ENCODE data around the gene JPH4. TPM values are rescaled to one million over a fixed set of nuclear protein-coding genes. Genes with fewer than 3 reads are reported as not detected.

The JPH4 gene
- total RNA-seq, 1 experiment from 2014 or later, result 6.8 TPM

GRCh38 chr14:23564876-23565275, 13.7 kb downstream of the JPH4 start:
- Mint-ChIP-seq H3K4me1 (peaks cover 27 to 31% of the 10 kb centered on the region in 2 experiments), H3K4me3 (0 out of 5 replicates have a peak overlapping the region, but pooled peaks of 1 of the 2 experiments have one; percentile 10), H3K27me3 (ENCODE audit: low read depth) (no peaks in the 10 kb centered on the region; the same call in 1 of the 2 replicates), H3K27ac (no peak overlapping the region), H3K36me3 (ENCODE audit: insufficient read depth in 1 of 3, low read depth in 3 of 3) (peaks cover 15 to 56% (median 52%) of the 10 kb centered on the region in 3 experiments), H3K9me3 (no peaks in the 10 kb centered on the region)
- Histone ChIP-seq H2BK5ac (ENCODE audit: insufficient read length, low read length) (no peak overlapping the region), H4K20me1 (ENCODE audit: control insufficient read depth, insufficient read depth, insufficient read length) (peaks cover 3% of the 10 kb centered on the region), H3K79me1 (ENCODE audit: insufficient read depth, low read depth, low read length, poor library complexity, severe bottlenecking) (no peaks in the 10 kb centered on the region), H3K4ac (ENCODE audit: low read depth, low read length) (no peak overlapping the region), H2BK15ac (ENCODE audit: low read depth, low read length) (no peak overlapping the region), H3K23me2 (ENCODE audit: insufficient read length, low read depth, low read length, poor library complexity, severe bottlenecking) (peaks cover 3% of the 10 kb centered on the region), H2AFZ (ENCODE audit: low read length) (no peak overlapping the region), H3T11ph (ENCODE audit: low read length) (no peak overlapping the region), H3K9ac (ENCODE audit: extremely low read depth, insufficient read length, low read length) (no peak overlapping the region), H2BK120ac (ENCODE audit: low read depth, low read length, poor library complexity, severe bottlenecking) (no peak overlapping the region), H3K4me2 (ENCODE audit: insufficient read depth, insufficient read length, low read length) (no peak overlapping the region), H3K14ac (ENCODE audit: insufficient read depth, low read length) (no peak overlapping the region), H3K18ac (ENCODE audit: insufficient read length, low read depth, low read length) (no peak overlapping the region), H3K27me3 (ENCODE audit: insufficient read depth, low read length) (no peaks in the 10 kb centered on the region), H3K23ac (ENCODE audit: insufficient read length, low read depth, low read length) (no peak overlapping the region), H4K91ac (ENCODE audit: insufficient read length, low read depth, low read length) (no peak overlapping the region), H3K9me3 (ENCODE audit: control insufficient read depth, low read depth, low read length) (no peaks in the 10 kb centered on the region), H2BK12ac (ENCODE audit: insufficient read length, low read depth, low read length) (no peak overlapping the region), H3K27ac (ENCODE audit: insufficient read length, low read depth, low read length) (no peak overlapping the region), H2BK20ac (ENCODE audit: low read depth, low read length, poor library complexity, severe bottlenecking) (no peak overlapping the region), H4K5ac (ENCODE audit: insufficient read length, low read depth, low read length) (no peak overlapping the region), H2AK5ac (ENCODE audit: insufficient read length, low read length) (no peak overlapping the region), H3K56ac (ENCODE audit: insufficient read length, low read depth, low read length) (no peak overlapping the region), H3K4me1 (ENCODE audit: insufficient read depth, low read length) (peaks cover 9% of the 10 kb centered on the region), H4K8ac (replicated peaks; ENCODE audit: insufficient read length, low read depth, low read length) (no peak overlapping the region), H3K79me2 (ENCODE audit: insufficient read depth, low read length) (no peaks in the 10 kb centered on the region)
- no peak for TF ChIP-seq CTCF (conservative IDR thresholded peaks at IDR 0.05)
- DNase-seq, result no peak
- WGBS (ENCODE audit: extremely low coverage, insufficient read length, low lambda C conversion rate), result no CpG with 5 or more reads among the region's 7 CpGs

All from H9 (cell line).